PFSK-1 (cell line): ENCODE data around the gene XYLT1.

ENCODE experiments used
- FOXP2 ChIP-seq: optimal IDR thresholded peaks from 2 replicates; pipeline ENCODE3; 2011; ENCODE audit warnings: borderline replicate concordance, control low read depth, inconsistent platforms; ENCODE audit not compliant: insufficient read depth; ENCODE audit errors: extremely low read length, extremely low read depth
- POLR2AphosphoS5 ChIP-seq: IDR thresholded peaks from 2 replicates; pipeline ENCODE4 v1.6.1; 2012; ENCODE audit warnings: low read depth, mild to moderate bottlenecking, control low read depth, low read length, moderate library complexity
- REST ChIP-seq, 2 experiments: IDR thresholded peaks; 2 replicates each; pipeline versions ENCODE4 v1.6.1 to v1.8.0; 2011 to 2012; ENCODE audit warnings: low read depth in 2 of 2, low read length in 2 of 2, control low read depth in 1 of 2, inconsistent platforms in 1 of 2, mild to moderate bottlenecking in 1 of 2, moderate library complexity in 1 of 2; ENCODE audit not compliant: insufficient read depth in 1 of 2
- SIN3A ChIP-seq: IDR thresholded peaks from 2 replicates; pipeline ENCODE4 v1.6.1; 2012; ENCODE audit warnings: mild to moderate bottlenecking, low read length, moderate library complexity, borderline replicate concordance; ENCODE audit not compliant: insufficient read depth
- TAF1 ChIP-seq: IDR thresholded peaks from 2 replicates; pipeline ENCODE4 v1.6.1; 2012; ENCODE audit warnings: low read length, control low read depth, borderline replicate concordance; ENCODE audit not compliant: insufficient read depth

XYLT1 gene

GRCh38 chr16:17353561-17353960 lies 117.2 kb downstream of the XYLT1 start:
- no peak for TF ChIP-seq POLR2AphosphoS5
- no peak for TF ChIP-seq TAF1
- no peak for TF ChIP-seq FOXP2
- no peak for TF ChIP-seq SIN3A
- no peak for TF ChIP-seq REST (IDR thresholded peaks at IDR 0.05; ENCODE audit: insufficient read depth in 1 of 2, low read depth in 2 of 2, low read length in 2 of 2)

DNA sequence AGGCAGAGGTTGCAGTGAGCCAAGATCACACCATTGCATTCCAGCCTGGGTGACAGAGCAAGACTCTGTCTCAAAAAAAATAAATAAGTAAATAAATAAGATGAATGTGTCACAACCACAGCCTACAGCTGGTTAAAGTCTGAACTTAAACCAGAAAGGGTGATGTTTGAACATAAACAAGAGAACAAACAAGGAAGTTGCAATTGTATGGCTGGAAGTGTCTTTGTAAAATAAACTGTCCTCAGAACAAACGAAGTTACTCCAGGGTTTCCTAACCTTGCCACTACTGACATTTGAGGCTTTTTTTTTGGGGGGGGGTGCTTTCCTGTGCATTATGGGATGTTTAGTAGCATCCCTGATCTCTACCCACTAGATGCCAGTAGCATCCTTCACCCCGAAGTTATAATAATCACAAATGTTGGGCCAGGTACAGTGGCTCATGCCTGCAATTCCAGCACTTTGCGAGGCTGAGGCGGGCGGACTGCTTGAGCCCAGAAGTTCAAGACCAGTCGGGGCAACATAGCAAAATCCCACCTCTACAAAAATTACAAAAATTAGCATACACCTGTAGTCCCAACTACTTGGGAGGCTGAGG lies 119.2 kb downstream of the XYLT1 start:
- TF ChIP-seq REST (IDR thresholded peaks at IDR 0.05; ENCODE audit: insufficient read depth in 1 of 2, low read depth in 2 of 2, low read length in 2 of 2) = no peak
- no peak for TF ChIP-seq FOXP2
- TF ChIP-seq POLR2AphosphoS5 = no peak
- TF ChIP-seq TAF1 = no peak
- TF ChIP-seq SIN3A = no peak

- TF ChIP-seq SIN3A (no peak), FOXP2 (no peak), POLR2AphosphoS5 (no peak), TAF1 (no peak), REST (IDR thresholded peaks at IDR 0.05; ENCODE audit: insufficient read depth in 1 of 2, low read depth in 2 of 2, low read length in 2 of 2) (no peak)
These were observed 120.6 kb downstream of the XYLT1 start for GRCh38 chr16:17350207-17350606.

- TF ChIP-seq SIN3A (no peak), TAF1 (no peak), REST (IDR thresholded peaks at IDR 0.05; ENCODE audit: insufficient read depth in 1 of 2, low read depth in 2 of 2, low read length in 2 of 2) (no peak), FOXP2 (no peak), POLR2AphosphoS5 (no peak)
These were observed 121.9 kb downstream of the XYLT1 start for GRCh38 chr16:17348826-17349225.

DNA sequence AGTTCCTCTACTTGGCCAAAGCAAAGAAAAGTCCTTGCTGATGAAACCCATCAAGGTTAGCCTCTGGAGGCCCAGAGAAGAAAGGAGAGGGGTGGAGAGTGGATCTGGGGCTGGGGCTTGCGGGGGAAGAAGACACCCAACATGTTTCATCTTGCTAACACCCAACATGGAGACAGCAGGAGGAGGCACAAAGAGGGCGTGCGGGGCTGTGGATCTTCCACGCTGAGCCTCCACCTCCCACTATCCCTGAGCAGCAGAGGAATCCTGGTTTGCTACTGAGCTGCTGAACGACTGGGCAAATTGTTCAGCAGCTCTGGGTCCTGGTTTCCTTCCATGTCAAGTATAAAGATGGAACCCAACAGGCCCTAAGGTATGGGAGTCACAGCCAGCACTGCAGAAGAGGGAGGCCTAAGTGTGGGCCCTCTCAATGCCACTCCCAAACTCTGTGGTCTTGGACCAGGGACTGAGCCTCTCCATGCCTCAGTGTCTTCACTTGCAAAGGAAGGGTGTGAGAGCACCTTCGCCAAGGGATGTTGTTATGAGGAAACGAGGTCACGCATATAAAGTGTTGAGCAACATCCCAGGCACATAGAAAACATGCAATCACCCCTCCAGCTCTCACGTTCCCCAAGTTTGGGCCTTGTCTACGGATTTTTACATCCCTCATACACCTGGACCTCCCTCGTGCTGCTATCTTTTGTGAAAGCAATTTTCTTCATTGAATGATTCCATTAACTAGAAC lies 122.5 kb downstream of the XYLT1 start:
- TF ChIP-seq TAF1 (no peak), FOXP2 (no peak), POLR2AphosphoS5 (no peak), SIN3A (no peak)
